T1000 (cell line): ENCODE data around the gene SAYSD1.

Experiments used
- DNase-seq: peaks from one replicate; lab custom pipeline; 2025; ENCODE audit warnings: mixed read lengths; lab: John Stamatoyannopoulos, UW

Gene SAYSD1

GRCh38 chr6:39079197-39080125 lies 35.5 kb downstream of the SAYSD1 start:
- no peak for DNase-seq

- DNase-seq, result no peak
Observed at GRCh38 chr6:39078695-39079094, 36.3 kb downstream of the SAYSD1 start.

- no peak for DNase-seq
Observed at GRCh38 chr6:39077882-39078594, 36.9 kb downstream of the SAYSD1 start.

GRCh38 chr6:39076623-39077535 lies 38.1 kb downstream of the SAYSD1 start:
- DNase-seq, result no peak

GRCh38 chr6:39075807-39076622 lies 39.0 kb downstream of the SAYSD1 start:
- no peak for DNase-seq

GRCh38 chr6:39075010-39075686 lies 39.8 kb downstream of the SAYSD1 start:
- no peak for DNase-seq

- no peak for DNase-seq
Observed at GRCh38 chr6:39074486-39074885, 40.5 kb downstream of the SAYSD1 start.

GRCh38 chr6:39073471-39074355 lies 41.3 kb downstream of the SAYSD1 start:
- no peak for DNase-seq

GRCh38 chr6:39072830-39073229 lies 42.2 kb downstream of the SAYSD1 start:
- DNase-seq, result no peak

GRCh38 chr6:39068391-39068790 lies 46.6 kb downstream of the SAYSD1 start:
- no peak for DNase-seq

- no peak for DNase-seq
Observed at GRCh38 chr6:39065561-39065960, 49.4 kb downstream of the SAYSD1 start.

GRCh38 chr6:39063526-39063925 lies 51.5 kb downstream of the SAYSD1 start:
- DNase-seq, result no peak

- DNase-seq, result no peak
Observed at GRCh38 chr6:39062014-39062740, 52.8 kb downstream of the SAYSD1 start.

GRCh38 chr6:39061588-39061987 lies 53.4 kb downstream of the SAYSD1 start:
- no peak for DNase-seq

GRCh38 chr6:39061182-39061581 lies 53.8 kb downstream of the SAYSD1 start:
- DNase-seq, result no peak

GRCh38 chr6:39060467-39061160 lies 54.4 kb downstream of the SAYSD1 start:
- no peak for DNase-seq

- DNase-seq, result no peak
Observed at GRCh38 chr6:39059496-39060310, 55.3 kb downstream of the SAYSD1 start.
